22Rv1 (cell line): Measurements from ENCODE around the gene FZD10.

ENCODE experiments used
- H3K27ac ChIP-seq: fragments of 450-650 bp; 2 replicates; pipeline ENCODE4 v1.5.1; 2017
- ZFX ChIP-seq: fragments of 450-650 bp; IDR thresholded peaks from 2 replicates; pipeline ENCODE4 v1.6.1; 2017; ENCODE audit warnings: antibody characterized with exemption, borderline replicate concordance
- TF ChIP-seq, protein P1 (sequence below): fragments of 450-650 bp; IDR thresholded peaks from 2 replicates; pipeline ENCODE4 v1.5.1; 2017; ENCODE audit warnings: mild to moderate bottlenecking

The FZD10 gene

DNA sequence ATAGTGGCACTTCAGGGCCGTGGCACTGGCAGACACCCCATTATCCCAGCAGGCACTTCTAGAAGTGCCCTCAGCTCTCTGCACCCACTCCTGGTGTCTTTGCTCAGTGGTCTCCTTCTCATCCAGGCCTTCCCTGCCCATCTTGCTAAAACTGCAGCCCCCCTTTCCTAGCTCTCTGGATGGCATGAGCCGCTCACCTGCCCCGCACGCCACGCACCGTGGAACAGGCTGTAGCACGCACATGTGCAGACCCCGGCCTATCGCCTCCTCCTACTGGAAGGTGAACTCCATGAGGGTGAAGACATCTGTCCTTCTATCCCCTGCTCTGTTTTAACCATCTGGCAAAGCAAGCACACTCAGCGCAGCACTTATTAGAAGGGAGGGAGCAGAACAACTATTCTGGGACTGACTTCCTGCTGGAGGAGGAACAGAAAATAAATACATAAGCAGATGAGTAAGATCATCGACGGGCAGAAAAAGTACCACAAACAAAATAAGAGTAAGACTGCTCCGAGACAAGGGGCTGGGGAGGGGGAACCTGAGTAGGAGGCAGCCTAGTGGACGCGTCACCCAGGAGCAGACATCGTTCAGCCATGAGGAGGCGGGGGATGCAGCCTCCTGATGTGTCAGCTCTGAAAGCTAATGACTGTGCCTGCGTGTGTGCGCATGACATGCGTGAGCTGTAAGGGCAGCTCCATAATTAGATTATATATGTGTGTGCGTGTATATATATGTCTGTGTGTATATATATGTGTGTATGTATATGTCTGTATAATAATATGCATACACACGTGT is 7.8 kb upstream of the FZD10 start:
- no peak for TF ChIP-seq ZFX
- TF ChIP-seq, protein P1, sequence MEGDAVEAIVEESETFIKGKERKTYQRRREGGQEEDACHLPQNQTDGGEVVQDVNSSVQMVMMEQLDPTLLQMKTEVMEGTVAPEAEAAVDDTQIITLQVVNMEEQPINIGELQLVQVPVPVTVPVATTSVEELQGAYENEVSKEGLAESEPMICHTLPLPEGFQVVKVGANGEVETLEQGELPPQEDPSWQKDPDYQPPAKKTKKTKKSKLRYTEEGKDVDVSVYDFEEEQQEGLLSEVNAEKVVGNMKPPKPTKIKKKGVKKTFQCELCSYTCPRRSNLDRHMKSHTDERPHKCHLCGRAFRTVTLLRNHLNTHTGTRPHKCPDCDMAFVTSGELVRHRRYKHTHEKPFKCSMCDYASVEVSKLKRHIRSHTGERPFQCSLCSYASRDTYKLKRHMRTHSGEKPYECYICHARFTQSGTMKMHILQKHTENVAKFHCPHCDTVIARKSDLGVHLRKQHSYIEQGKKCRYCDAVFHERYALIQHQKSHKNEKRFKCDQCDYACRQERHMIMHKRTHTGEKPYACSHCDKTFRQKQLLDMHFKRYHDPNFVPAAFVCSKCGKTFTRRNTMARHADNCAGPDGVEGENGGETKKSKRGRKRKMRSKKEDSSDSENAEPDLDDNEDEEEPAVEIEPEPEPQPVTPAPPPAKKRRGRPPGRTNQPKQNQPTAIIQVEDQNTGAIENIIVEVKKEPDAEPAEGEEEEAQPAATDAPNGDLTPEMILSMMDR: no peak
- H3K27ac ChIP-seq: no peak overlapping the region

DNA sequence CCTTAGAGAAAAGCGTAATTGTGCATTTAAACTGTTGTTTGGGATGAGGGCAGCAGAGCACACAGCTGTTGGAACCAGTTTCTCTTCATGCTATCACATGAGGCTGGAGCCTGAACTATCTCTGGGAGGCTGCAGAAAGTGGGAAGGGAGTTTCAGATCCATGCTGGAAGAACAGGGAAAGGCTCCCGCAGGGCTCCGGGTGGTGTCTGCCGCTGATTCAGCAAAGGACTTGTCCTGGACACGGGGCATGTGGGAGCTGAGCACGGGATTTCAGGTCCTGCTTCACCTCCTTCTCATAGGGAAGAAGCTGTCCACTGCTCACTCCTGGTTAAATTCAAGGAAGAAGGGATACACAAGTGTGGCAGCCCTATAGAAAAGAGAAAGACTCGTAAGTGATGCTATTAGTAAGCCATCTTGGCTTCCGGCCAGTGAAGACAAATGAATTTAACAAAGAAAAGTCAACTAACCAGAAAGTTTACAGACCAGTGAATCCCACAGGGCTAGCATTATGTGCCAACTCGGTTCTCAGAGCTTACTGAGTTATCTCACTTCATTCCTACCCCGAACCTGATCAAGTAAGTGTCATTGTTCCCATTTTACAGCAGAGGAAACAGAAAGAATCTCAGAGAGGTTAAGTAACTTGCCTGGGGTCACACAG is 6.7 kb upstream of the FZD10 start:
- TF ChIP-seq, protein P1: no peak
- TF ChIP-seq ZFX: no peak

DNA sequence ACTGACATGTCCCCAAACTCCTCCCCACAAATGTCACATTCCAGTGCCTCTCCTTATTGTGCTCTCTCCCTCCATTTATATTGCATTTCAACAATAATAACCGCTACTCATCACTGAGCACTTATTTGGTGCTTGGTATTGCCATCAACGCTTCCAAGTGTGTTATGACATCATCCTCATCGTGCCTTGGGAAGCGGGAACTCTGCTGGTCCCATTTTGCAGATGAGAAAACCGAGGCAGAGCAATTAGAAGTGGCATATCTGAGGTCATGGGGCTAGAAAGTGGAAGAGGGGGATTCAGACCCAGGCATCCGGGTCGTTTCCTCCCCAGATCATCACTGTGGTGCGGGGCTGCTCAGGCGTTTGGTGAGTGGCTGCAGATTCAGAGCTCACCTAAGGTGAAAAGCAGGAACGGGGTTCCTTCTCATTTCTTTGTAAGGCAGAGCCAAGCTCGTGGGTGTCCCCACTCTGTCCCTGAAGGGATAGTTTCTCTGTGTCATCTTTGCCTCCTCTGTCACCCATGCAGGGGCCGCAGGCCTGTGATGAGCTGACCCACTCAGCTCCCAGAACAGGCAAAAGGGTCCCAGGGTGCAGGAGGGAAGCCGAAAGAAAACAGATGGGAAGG is 5.5 kb upstream of the FZD10 start:
- TF ChIP-seq, protein P1: no peak
- no peak for TF ChIP-seq ZFX
- no peak overlapping the region for H3K27ac ChIP-seq

More for the DNA sequence above, 6.7 kb upstream of the FZD10 start:
- H3K27ac ChIP-seq: no peak overlapping the region

DNA sequence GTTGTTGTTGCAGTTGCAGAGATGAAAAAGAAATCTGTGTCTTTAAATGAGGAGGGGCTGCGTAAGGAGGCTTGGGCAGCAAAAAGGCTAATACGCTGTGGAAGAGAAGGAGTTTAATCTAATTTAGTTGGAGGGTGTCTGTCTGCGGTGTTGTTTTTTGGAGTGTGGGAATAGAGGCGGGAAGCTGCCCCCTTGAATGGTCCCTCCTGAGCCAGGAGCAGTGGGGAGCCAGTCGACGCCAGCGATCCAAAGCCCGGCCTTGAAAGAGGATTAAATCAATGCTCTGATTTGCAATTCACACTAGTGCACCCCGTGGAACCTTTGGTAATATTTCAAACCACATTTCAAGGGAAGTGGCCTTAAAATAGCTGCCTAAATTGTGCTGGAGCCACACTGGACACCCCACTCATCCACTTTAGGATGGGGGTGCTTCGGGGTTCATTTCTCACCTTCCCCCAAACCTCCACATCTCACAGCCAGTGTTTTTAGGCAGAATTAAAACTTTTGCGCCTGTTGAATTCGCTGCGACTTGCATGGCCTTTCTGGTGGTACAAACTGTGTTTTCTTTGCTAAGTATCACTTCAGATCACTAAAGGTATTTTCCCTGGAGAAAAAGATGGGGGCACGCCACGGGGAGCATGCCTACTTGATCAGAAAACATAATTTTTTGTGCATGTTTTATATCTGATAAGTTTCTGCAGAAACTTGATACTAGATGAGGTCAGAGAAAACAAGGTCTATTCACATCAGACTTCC is 4.1 kb upstream of the FZD10 start:
- H3K27ac ChIP-seq: no peak overlapping the region
- TF ChIP-seq, protein P1: no peak
- TF ChIP-seq ZFX: no peak

DNA sequence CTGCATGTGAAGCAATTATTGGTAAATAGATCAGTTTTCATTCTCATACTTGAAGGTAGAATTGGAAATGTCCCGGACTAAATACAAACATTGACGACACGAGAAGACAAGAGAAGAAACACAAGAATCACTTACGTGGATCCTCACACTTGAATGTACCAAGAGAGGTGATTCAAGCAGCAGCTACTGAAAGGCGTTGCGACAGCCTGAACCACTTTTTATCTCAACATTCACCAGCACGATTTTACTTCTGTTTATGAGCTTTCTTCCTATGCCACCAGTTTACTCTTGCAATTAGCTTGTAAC is 3.6 kb upstream of the FZD10 start:
- no peak overlapping the region for H3K27ac ChIP-seq
- TF ChIP-seq ZFX: no peak
- TF ChIP-seq, protein P1: no peak

DNA sequence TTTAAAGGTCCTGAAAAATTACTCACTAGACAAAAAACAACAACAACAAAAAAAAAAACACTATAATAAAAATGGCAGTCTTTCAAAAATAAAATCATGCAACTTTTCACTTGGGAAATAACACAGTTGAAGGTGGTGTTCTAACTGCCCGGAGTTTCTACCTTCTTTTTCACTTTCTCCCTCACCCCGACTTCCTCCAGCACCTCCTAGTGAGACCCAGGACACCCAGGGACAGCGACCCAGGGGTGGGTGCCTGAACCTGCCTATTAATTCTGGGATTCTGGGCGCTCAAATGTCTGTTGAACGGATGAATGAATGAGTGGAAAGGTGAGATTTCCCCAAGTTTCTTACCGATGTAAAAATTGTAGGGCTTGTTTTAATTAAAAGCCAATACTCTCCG is 2.0 kb upstream of the FZD10 start:
- H3K27ac ChIP-seq: no peak overlapping the region
- no peak for TF ChIP-seq ZFX
- TF ChIP-seq, protein P1: no peak
